Measurements from ENCODE around the gene POC1B. TPM values are rescaled to one million over a fixed set of nuclear protein-coding genes. Genes with fewer than 3 reads are reported as not detected.
A peak's percentile ranks its signal among the peaks of the same experiment; 100 is the strongest.

POC1B gene
- total RNA-seq, 1 experiment from 2014 or later, result 14.1 TPM

- Histone ChIP-seq H3K9me3 (no peaks in the 10 kb centered on the region), H3K27me3 (replicated peaks; ENCODE audit: control insufficient read depth, insufficient read depth, low read length) (no peaks in the 10 kb centered on the region), H3K36me3 (ENCODE audit: control insufficient read depth, insufficient read depth, low read length) (no peaks in the 10 kb centered on the region; the same call in 1 of the 2 replicates), H3K4me1 (peaks cover 48% of the 10 kb centered on the region), H3K4me3 (ENCODE audit: low read depth, low read length) (no peak overlapping the region)
- DNase-seq, result no peak
- BruUV-seq (replicated peaks), result no TSS peak
- peaks cover 9% of the 10 kb centered on the region for H3K9me3 Mint-ChIP-seq (ENCODE audit: unreplicated experiment)
- no peak for TF ChIP-seq CTCF (IDR thresholded peaks at IDR 0.05; ENCODE audit: insufficient read depth in 1 of 2, low read depth in 1 of 2, low read length in 1 of 2, severe bottlenecking in 1 of 2, unreplicated experiment in 1 of 2)
- intact Hi-C loops (cut with micrococcal nuclease; ENCODE audit: unreplicated experiment), result loop anchor here (2.0 kb wide), 2 partner anchors 73 to 99 kb away; partner anchors contain the start of gene DUSP6
- H3K27ac Mint-ChIP-seq (ENCODE audit: unreplicated experiment), result no peak overlapping the region
- POLR2A ChIA-PET, result interaction anchor here (0.9 to 2.2 kb wide), 4 partner anchors 73 to 101 kb away, joined by 3 to 12 read pairs (median 6); partner anchors contain the start of gene DUSP6
- peaks cover 37% of the 10 kb centered on the region for H3K4me1 Mint-ChIP-seq (ENCODE audit: low read depth, unreplicated experiment)
- CTCF ChIA-PET, result interaction anchor here (0.6 to 0.9 kb wide), 4 partner anchors 9 to 494 kb away, joined by 3 to 4 read pairs (median 3); no protein-coding TSS in a partner anchor
- no peaks in the 10 kb centered on the region for H3K27me3 Mint-ChIP-seq (ENCODE audit: insufficient read depth, unreplicated experiment)
- peaks cover 6% of the 10 kb centered on the region for H3K36me3 Mint-ChIP-seq (ENCODE audit: insufficient read depth, unreplicated experiment)
- H3K4me3 Mint-ChIP-seq (ENCODE audit: unreplicated experiment), result peak overlapping the region; percentile 33
Measured at GRCh38 chr12:89451841-89452251, 74.0 kb downstream of the POC1B start.

GRCh38 chr12:89450907-89451306 lies 74.9 kb downstream of the POC1B start:
- no peaks in the 10 kb centered on the region for H3K27me3 Mint-ChIP-seq (ENCODE audit: insufficient read depth, unreplicated experiment)
- TF ChIP-seq CTCF (IDR thresholded peaks at IDR 0.05; ENCODE audit: insufficient read depth in 1 of 2, low read depth in 1 of 2, low read length in 1 of 2, severe bottlenecking in 1 of 2, unreplicated experiment in 1 of 2), result no peak
- H3K4me1 Mint-ChIP-seq (ENCODE audit: low read depth, unreplicated experiment), result peaks cover 37% of the 10 kb centered on the region
- peaks cover 6% of the 10 kb centered on the region for H3K36me3 Mint-ChIP-seq (ENCODE audit: insufficient read depth, unreplicated experiment)
- H3K4me1 ChIP-seq, result peaks cover 48% of the 10 kb centered on the region
- peaks cover 9% of the 10 kb centered on the region for H3K9me3 Mint-ChIP-seq (ENCODE audit: unreplicated experiment)
- H3K9me3 ChIP-seq, result no peaks in the 10 kb centered on the region
- no peak overlapping the region for H3K4me3 Mint-ChIP-seq (ENCODE audit: unreplicated experiment)
- H3K27me3 ChIP-seq (replicated peaks; ENCODE audit: control insufficient read depth, insufficient read depth, low read length), result no peaks in the 10 kb centered on the region
- ChIA-PET CTCF (interaction anchor here (0.7 kb wide), 1 partner anchor 99 kb away, joined by 4 read pairs; no protein-coding TSS in a partner anchor), POLR2A (interaction anchor here (1.2 to 2.2 kb wide), 3 partner anchors 72 to 100 kb away, joined by 5 to 12 read pairs (median 8); partner anchors contain the start of gene DUSP6)
- peak overlapping the region; percentile 62 for H3K27ac Mint-ChIP-seq (ENCODE audit: unreplicated experiment)
- intact Hi-C loops (cut with micrococcal nuclease; ENCODE audit: unreplicated experiment), result loop anchor here (2.0 kb wide), 2 partner anchors 72 to 98 kb away; partner anchors contain the start of gene DUSP6
- no TSS peak for BruUV-seq (replicated peaks)
- no peaks in the 10 kb centered on the region; the same call in 1 of the 2 replicates for H3K36me3 ChIP-seq (ENCODE audit: control insufficient read depth, insufficient read depth, low read length)
- peak in 1 of 2 experiments; percentile 8 for DNase-seq
- no peak overlapping the region for H3K4me3 ChIP-seq (ENCODE audit: low read depth, low read length)

GRCh38 chr12:89448951-89449371 lies 76.9 kb downstream of the POC1B start:
- Mint-ChIP-seq H3K4me1 (ENCODE audit: low read depth, unreplicated experiment) (peaks cover 28% of the 10 kb centered on the region), H3K27me3 (ENCODE audit: insufficient read depth, unreplicated experiment) (no peaks in the 10 kb centered on the region), H3K9me3 (ENCODE audit: unreplicated experiment) (peaks cover 9% of the 10 kb centered on the region), H3K4me3 (ENCODE audit: unreplicated experiment) (no peak overlapping the region), H3K36me3 (ENCODE audit: insufficient read depth, unreplicated experiment) (peaks cover under 1% of the 10 kb centered on the region), H3K27ac (ENCODE audit: unreplicated experiment) (peak overlapping the region; percentile 16)
- Histone ChIP-seq H3K36me3 (ENCODE audit: control insufficient read depth, insufficient read depth, low read length) (no peaks in the 10 kb centered on the region), H3K9me3 (no peaks in the 10 kb centered on the region), H3K4me1 (peaks cover 47% of the 10 kb centered on the region), H3K4me3 (ENCODE audit: low read depth, low read length) (no peak overlapping the region), H3K27me3 (replicated peaks; ENCODE audit: control insufficient read depth, insufficient read depth, low read length) (no peaks in the 10 kb centered on the region)
- no TSS peak for BruUV-seq (replicated peaks)
- ChIA-PET CTCF (no interaction called here), POLR2A (no interaction called here)
- no peak for TF ChIP-seq CTCF (IDR thresholded peaks at IDR 0.05; ENCODE audit: insufficient read depth in 1 of 2, low read depth in 1 of 2, low read length in 1 of 2, severe bottlenecking in 1 of 2, unreplicated experiment in 1 of 2)
- DNase-seq, result no peak
- intact Hi-C loops (cut with micrococcal nuclease; ENCODE audit: unreplicated experiment), result no loop called here

All from Caco-2 (cell line).